Gastrocnemius medialis (tissue), 4 donors: ENCODE measurements around the gene CDC42EP3. TPM values are rescaled to one million over a fixed set of nuclear protein-coding genes. Genes with fewer than 3 reads are reported as not detected.
A peak's percentile ranks its signal among the peaks of the same experiment; 100 is the strongest.

ENCODE experiments used
- ATAC-seq, 2 donors: fragments of 150-250 bp; one replicate each; pipeline ENCODE4 v1.9.1; 2016
- DNase-seq, 2 donors: peaks; one replicate each; pipeline ENCODE4 v3.0.0-alpha.2; 2019
- H3K27ac ChIP-seq, 4 donors: fragments of 200-600 bp; sonication (generic); 1 replicate in 1 of 4; 2 replicates in 3 of 4; pipeline ENCODE4 v1.5.1; 2016 to 2018; ENCODE audit warnings: mild to moderate bottlenecking in 2 of 4, moderate library complexity in 1 of 4
- H3K27me3 ChIP-seq, 3 donors: fragments of 200-600 bp; sonication (generic) in 2 of 3; 1 replicate in 1 of 3; 2 replicates in 2 of 3; pipeline versions ENCODE4 v1.5.1 to v1.6.0; 2016 to 2019; ENCODE audit warnings: mild to moderate bottlenecking in 1 of 3, moderate library complexity in 1 of 3
- H3K36me3 ChIP-seq, 2 donors: fragments of 200-600 bp; sonication (generic) in 1 of 2; one replicate each; pipeline ENCODE4 v1.5.1; 2017 to 2018
- H3K4me1 ChIP-seq, 2 donors: fragments of 200-600 bp; sonication (generic) in 1 of 2; one replicate each; pipeline ENCODE4 v1.5.1; 2016 to 2017; ENCODE audit warnings: mild to moderate bottlenecking in 2 of 2
- H3K4me3 ChIP-seq, 4 donors: fragments of 200-600 bp; sonication (generic) in 3 of 4; 1 replicate in 1 of 4; 2 replicates in 3 of 4; pipeline ENCODE4 v1.5.1; 2016 to 2019; ENCODE audit warnings: mild to moderate bottlenecking in 2 of 4
- H3K9me3 ChIP-seq, 3 donors: fragments of 200-600 bp; sonication (generic) in 2 of 3; 1 replicate in 1 of 3; 2 replicates in 2 of 3; pipeline ENCODE4 v1.5.1; 2016 to 2019
- POLR2A ChIP-seq, 2 donors: fragments of 450-650 bp; IDR thresholded peaks; one replicate each; pipeline ENCODE4 v1.6.1; 2017; ENCODE audit warnings: antibody characterized with exemption in 2 of 2, mild to moderate bottlenecking in 2 of 2, moderate library complexity in 2 of 2
- in situ Hi-C, 4 donors: fragments of 200-750 bp; cut with MboI; loops; one replicate each; pipeline versions ENCODE4 v1.15.0 to v1.8.0; 2017; ENCODE audit warnings: low sequenced_read_pairs in 4 of 4
- intact Hi-C: fragments of 100-400 bp; cut with DNase I; formaldehyde crosslinking; loops from one replicate; pipeline ENCODE4 v1.15.1; 2023; ENCODE audit warnings: low total_unique reads
- total RNA-seq, 4 donors: library from RNA; depleted of rRNA; stranded (reverse); fragments of >200 nt; gene quantifications; one replicate each; pipeline versions ENCODE4 v1.1.0 to v1.2.3, GENCODE V29; 2016
- TF ChIP-seq, protein P1 (sequence below), 5 experiments: fragments of 450-650 bp in 3 of 5; fragments of 200-600 bp in 2 of 5; sonication (generic) in 2 of 5; IDR thresholded peaks in 4 of 5; conservative IDR thresholded peaks in 1 of 5; 1 replicate in 4 of 5; 2 replicates in 1 of 5; pipeline ENCODE4 v1.5.1; 2016 to 2019; ENCODE audit warnings: antibody characterized with exemption in 5 of 5, mild to moderate bottlenecking in 3 of 5, moderate library complexity in 3 of 5

Gene CDC42EP3
- total RNA-seq, 4 donors from 2014 or later: 20.0 to 90.6 (median 57.2) TPM

DNA sequence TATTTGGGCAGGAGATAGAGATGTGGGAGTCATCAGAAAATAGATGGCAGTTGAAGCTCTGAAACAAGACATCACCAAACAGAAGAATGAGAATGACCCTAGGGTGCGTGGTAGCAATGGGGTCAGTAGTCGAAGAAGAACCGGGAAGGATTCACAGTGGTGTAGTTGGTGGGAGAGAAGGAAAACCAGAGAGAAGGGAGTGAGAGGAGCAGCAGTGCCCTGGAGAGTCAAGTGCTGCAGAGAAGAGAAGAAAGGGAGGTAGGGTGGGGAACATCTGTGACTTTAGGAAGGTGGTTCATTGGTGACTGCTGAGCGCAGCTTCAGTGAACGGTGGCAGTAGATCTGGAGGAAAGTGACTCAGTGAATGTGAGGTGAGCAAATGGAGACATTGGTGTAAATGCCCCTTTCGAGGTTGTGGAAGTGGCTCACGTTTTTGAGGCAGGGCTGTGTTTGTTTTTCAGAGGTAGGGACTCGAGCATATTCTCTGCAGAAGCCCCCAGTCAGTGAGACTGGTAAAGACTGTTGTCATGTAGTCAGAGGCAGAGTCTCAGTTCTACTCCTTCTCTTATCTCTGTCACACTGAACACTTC lies 36.4 kb downstream of the CDC42EP3 start:
- no peak for TF ChIP-seq POLR2A (IDR thresholded peaks at IDR 0.05)
- TF ChIP-seq, protein P1, sequence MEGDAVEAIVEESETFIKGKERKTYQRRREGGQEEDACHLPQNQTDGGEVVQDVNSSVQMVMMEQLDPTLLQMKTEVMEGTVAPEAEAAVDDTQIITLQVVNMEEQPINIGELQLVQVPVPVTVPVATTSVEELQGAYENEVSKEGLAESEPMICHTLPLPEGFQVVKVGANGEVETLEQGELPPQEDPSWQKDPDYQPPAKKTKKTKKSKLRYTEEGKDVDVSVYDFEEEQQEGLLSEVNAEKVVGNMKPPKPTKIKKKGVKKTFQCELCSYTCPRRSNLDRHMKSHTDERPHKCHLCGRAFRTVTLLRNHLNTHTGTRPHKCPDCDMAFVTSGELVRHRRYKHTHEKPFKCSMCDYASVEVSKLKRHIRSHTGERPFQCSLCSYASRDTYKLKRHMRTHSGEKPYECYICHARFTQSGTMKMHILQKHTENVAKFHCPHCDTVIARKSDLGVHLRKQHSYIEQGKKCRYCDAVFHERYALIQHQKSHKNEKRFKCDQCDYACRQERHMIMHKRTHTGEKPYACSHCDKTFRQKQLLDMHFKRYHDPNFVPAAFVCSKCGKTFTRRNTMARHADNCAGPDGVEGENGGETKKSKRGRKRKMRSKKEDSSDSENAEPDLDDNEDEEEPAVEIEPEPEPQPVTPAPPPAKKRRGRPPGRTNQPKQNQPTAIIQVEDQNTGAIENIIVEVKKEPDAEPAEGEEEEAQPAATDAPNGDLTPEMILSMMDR (IDR thresholded peaks at IDR 0.05 in 4 of 5, conservative IDR thresholded peaks at IDR 0.05 in 1 of 5): no peak
- Histone ChIP-seq H3K36me3 (no peaks in the 10 kb centered on the region), H3K27ac (no peak overlapping the region), H3K27me3 (no peaks in the 10 kb centered on the region), H3K4me3 (no peak overlapping the region), H3K9me3 (no peaks in the 10 kb centered on the region), H3K4me1 (peaks cover 10 to 19% of the 10 kb centered on the region in 2 donors)
- DNase-seq: no peak
- no peak for ATAC-seq
- in situ Hi-C loops (no loop called here), intact Hi-C loops (loop anchor here (5.0 kb wide), 1 partner anchor 43 kb away; no protein-coding TSS in a partner anchor)

DNA sequence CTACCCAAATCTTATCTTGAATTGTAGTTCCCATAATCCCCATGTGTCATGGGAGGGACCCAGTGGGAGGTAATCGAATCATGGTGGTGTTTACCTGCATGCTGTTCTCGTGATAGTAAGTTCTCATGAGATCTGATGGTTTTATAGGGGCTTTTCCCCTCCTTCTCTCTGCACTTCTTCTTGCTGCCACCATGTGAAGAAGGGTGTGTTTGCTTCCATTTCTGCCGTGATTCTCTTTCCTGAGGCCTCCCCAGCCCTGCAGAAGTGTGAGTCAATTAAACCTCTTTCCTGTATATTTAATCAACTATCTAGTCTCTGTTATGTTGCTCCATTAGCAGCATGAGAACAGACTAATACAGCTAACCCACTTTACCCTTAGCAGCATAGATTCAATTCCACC lies 37.6 kb downstream of the CDC42EP3 start:
- Histone ChIP-seq H3K36me3 (no peaks in the 10 kb centered on the region), H3K4me1 (peaks cover 10 to 27% of the 10 kb centered on the region in 2 donors), H3K27me3 (no peaks in the 10 kb centered on the region), H3K4me3 (no peak overlapping the region), H3K27ac (no peak overlapping the region), H3K9me3 (no peaks in the 10 kb centered on the region)
- in situ Hi-C loops: no loop called here
- DNase-seq (no peak), ATAC-seq (no peak)
- TF ChIP-seq POLR2A (IDR thresholded peaks at IDR 0.05): no peak
- TF ChIP-seq, protein P1 (IDR thresholded peaks at IDR 0.05 in 4 of 5, conservative IDR thresholded peaks at IDR 0.05 in 1 of 5): no peak
- intact Hi-C loops: loop anchor here (5.0 kb wide), 1 partner anchor 42 kb away; no protein-coding TSS in a partner anchor

DNA sequence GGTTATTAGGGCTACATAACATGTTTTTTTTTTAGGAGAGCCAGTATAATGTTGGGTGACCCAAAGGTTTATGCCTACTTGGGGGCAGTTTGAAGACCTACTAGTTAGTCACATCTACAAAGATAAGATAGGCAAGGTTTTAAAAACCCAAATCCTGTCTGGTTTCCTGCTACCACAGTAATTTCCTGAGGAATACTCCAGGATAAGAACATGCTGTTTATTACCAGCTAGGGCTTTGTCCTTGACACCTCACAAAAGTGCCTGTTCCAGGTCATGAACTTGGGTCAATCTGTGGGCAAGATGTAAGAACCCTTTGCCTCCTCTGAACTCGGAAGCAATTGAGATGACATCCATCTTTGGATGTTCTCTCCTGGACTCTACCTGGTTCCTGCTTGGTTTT lies 38.2 kb downstream of the CDC42EP3 start:
- Histone ChIP-seq H3K4me3 (no peak overlapping the region), H3K4me1 (peaks cover 10 to 27% of the 10 kb centered on the region in 2 donors), H3K27ac (no peak overlapping the region), H3K27me3 (no peaks in the 10 kb centered on the region), H3K9me3 (no peaks in the 10 kb centered on the region), H3K36me3 (no peaks in the 10 kb centered on the region)
- in situ Hi-C loops: no loop called here
- no peak for TF ChIP-seq POLR2A (IDR thresholded peaks at IDR 0.05)
- TF ChIP-seq, protein P1 (IDR thresholded peaks at IDR 0.05 in 4 of 5, conservative IDR thresholded peaks at IDR 0.05 in 1 of 5): no peak
- DNase-seq (no peak), ATAC-seq (no peak)
- intact Hi-C loops: loop anchor here (5.0 kb wide), 1 partner anchor 41 kb away; no protein-coding TSS in a partner anchor

DNA sequence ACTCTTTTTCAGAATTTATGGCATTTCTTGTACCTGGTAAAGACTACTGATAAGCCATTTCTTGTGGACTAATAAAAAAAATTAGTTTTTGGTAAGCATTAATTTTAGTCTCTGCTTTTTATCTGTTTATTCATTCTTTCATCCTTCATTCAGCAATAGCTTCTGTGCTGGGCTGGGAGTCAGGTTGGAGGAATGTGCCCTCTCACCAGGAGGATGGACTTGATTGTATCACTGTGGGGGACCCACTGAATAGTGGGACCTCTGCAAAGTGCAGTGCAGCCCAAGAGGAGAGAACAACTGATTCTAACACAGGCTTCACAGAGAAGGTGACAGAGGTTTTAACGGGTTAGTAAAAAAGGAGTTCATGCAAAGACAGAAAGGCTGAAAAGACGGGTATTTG lies 39.1 kb downstream of the CDC42EP3 start:
- ATAC-seq: no peak
- Histone ChIP-seq H3K9me3 (no peaks in the 10 kb centered on the region), H3K27me3 (no peaks in the 10 kb centered on the region), H3K4me3 (no peak overlapping the region), H3K27ac (peak overlapping the region in 2 of 4 donors; percentile 10 to 63), H3K36me3 (no peaks in the 10 kb centered on the region), H3K4me1 (peaks cover 10 to 27% of the 10 kb centered on the region in 2 donors)
- no peak for TF ChIP-seq POLR2A (IDR thresholded peaks at IDR 0.05)
- TF ChIP-seq, protein P1 (IDR thresholded peaks at IDR 0.05 in 4 of 5, conservative IDR thresholded peaks at IDR 0.05 in 1 of 5): no peak
- no peak for DNase-seq
- intact Hi-C loops: loop anchor here (5.0 kb wide), 1 partner anchor 40 kb away; no protein-coding TSS in a partner anchor
- in situ Hi-C loops: no loop called here
